ENCODE results near the gene SDF4. TPM values are rescaled to one million over a fixed set of nuclear protein-coding genes. Genes with fewer than 3 reads are reported as not detected.

Gene SDF4
- total RNA-seq, 1 experiment from 2014 or later = 128 TPM

GRCh38 chr1:1206376-1206965 is 25.3 kb downstream of the SDF4 start, which contains the start of gene TNFRSF18:
TSS of gene TNFRSF18 (minus strand) at chr1:1206592. CDS start at chr1:1206571, 21 bp downstream.
- Mint-ChIP-seq H3K9me3 (ENCODE audit: low read depth, unreplicated experiment) (no peaks in the 10 kb centered on the region), H3K4me1 (ENCODE audit: low read depth, unreplicated experiment) (peaks cover 8% of the 10 kb centered on the region), H3K27ac (ENCODE audit: unreplicated experiment) (no peak within 1 kb of the TSS), H3K36me3 (ENCODE audit: insufficient read depth, unreplicated experiment) (no peaks in the 10 kb centered on the region), H3K27me3 (ENCODE audit: unreplicated experiment) (peaks cover 25% of the 10 kb centered on the region), H3K4me3 (ENCODE audit: low read depth, unreplicated experiment) (peak within 1 kb of the TSS; percentile 45)
- CTCF ChIA-PET = no interaction called here
- DNase-seq = peak; percentile 47
- intact Hi-C loops (cut with micrococcal nuclease; ENCODE audit: unreplicated experiment) = no loop called here
- no TSS peak for BruUV-seq (replicated peaks)
- no peak for TF ChIP-seq CTCF (IDR thresholded peaks at IDR 0.05; ENCODE audit: unreplicated experiment)

DNA sequence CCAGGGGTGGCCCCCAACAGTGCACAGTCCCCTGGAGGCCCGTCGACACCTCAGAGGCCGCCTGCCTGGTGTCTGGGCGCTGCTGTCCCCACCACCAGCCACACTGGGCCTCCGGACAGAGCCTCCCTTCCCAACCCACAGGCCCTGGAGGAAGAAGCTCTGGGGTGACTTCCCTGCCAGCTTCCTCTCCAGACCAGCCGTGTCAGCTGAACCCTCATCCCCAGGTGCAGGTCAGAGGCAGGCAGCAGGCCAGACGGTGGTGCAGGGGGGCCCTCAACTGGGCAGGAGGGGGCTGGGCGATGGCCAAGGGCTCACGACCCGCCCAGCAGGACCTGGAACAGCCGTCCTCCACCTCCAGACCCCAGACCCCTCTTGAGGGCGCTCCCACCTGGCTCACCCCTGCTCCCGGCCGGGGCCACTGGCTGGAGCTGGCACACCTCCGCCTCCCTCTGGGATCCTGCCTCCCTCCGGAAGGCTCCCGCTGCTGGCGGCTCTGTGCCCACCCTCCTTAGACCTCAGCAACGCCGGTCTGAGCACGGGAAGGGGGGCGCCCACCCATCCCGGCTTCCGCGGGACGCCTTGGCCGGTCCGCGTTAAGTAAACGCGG is 25.9 kb downstream of the SDF4 start:
- Mint-ChIP-seq H3K27me3 (ENCODE audit: unreplicated experiment) (peaks cover 25% of the 10 kb centered on the region), H3K4me3 (ENCODE audit: low read depth, unreplicated experiment) (peak overlapping the region; percentile 45), H3K9me3 (ENCODE audit: low read depth, unreplicated experiment) (no peaks in the 10 kb centered on the region), H3K36me3 (ENCODE audit: insufficient read depth, unreplicated experiment) (no peaks in the 10 kb centered on the region), H3K4me1 (ENCODE audit: low read depth, unreplicated experiment) (peaks cover 8% of the 10 kb centered on the region), H3K27ac (ENCODE audit: unreplicated experiment) (no peak overlapping the region)
- no TSS peak for BruUV-seq (replicated peaks)
- DNase-seq = no peak
- CTCF ChIA-PET = no interaction called here
- no peak for TF ChIP-seq CTCF (IDR thresholded peaks at IDR 0.05; ENCODE audit: unreplicated experiment)
- intact Hi-C loops (cut with micrococcal nuclease; ENCODE audit: unreplicated experiment) = no loop called here

DNA sequence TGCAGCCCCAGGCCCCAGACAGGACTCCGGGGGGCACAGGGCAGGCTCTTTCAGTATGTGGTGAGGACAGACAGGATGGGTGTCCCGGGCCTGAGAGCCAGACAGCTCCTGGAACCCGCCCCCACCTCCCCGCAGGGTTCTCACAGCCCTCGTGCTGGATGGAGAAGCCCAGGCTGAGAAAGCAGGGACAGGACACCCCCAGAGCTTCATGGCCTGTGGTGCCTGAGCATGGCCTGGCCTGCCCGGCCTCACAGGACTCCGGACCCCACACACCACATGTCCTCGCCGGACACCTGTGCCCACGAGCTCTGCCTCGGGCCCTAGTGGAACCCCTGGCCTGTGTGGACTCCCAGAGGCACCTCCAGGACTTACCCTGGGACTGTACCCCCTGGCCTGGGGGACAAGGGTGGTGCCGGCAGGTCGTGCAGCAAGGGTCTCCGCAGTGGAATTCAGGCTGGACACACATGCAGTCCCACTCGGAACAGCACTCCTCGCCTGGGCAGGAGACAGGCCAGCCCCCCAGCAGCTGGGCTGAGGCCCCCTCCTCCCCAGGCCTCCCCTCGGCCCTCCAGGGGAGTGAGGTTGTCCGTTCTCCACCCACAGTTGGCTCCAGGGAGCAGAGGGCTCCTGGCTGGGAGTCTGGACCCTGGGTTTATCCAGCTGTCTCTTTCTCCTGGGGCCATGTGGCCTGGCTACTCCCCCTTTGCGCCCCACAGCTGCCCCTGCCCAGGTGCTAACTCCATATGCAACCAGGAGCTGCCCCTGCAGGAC is 26.6 kb downstream of the SDF4 start:
- Mint-ChIP-seq H3K4me3 (ENCODE audit: low read depth, unreplicated experiment) (no peak overlapping the region), H3K27me3 (ENCODE audit: unreplicated experiment) (peaks cover 25% of the 10 kb centered on the region), H3K4me1 (ENCODE audit: low read depth, unreplicated experiment) (peaks cover 8% of the 10 kb centered on the region), H3K36me3 (ENCODE audit: insufficient read depth, unreplicated experiment) (no peaks in the 10 kb centered on the region), H3K9me3 (ENCODE audit: low read depth, unreplicated experiment) (no peaks in the 10 kb centered on the region), H3K27ac (ENCODE audit: unreplicated experiment) (no peak overlapping the region)
- intact Hi-C loops (cut with micrococcal nuclease; ENCODE audit: unreplicated experiment) = no loop called here
- BruUV-seq (replicated peaks) = no TSS peak
- DNase-seq = no peak
- TF ChIP-seq CTCF (IDR thresholded peaks at IDR 0.05; ENCODE audit: unreplicated experiment) = no peak
- CTCF ChIA-PET = interaction anchor here (0.6 kb wide), 2 partner anchors 17 to 77 kb away, joined by 3 to 5 read pairs; no protein-coding TSS in a partner anchor

GRCh38 chr1:1204425-1204920 is 27.3 kb downstream of the SDF4 start:
- Mint-ChIP-seq H3K36me3 (ENCODE audit: insufficient read depth, unreplicated experiment) (no peaks in the 10 kb centered on the region), H3K27me3 (ENCODE audit: unreplicated experiment) (peaks cover 25% of the 10 kb centered on the region), H3K9me3 (ENCODE audit: low read depth, unreplicated experiment) (no peaks in the 10 kb centered on the region), H3K4me1 (ENCODE audit: low read depth, unreplicated experiment) (peaks cover 8% of the 10 kb centered on the region), H3K4me3 (ENCODE audit: low read depth, unreplicated experiment) (no peak overlapping the region), H3K27ac (ENCODE audit: unreplicated experiment) (no peak overlapping the region)
- BruUV-seq (replicated peaks) = no TSS peak
- intact Hi-C loops (cut with micrococcal nuclease; ENCODE audit: unreplicated experiment) = no loop called here
- no peak for DNase-seq
- CTCF ChIA-PET = interaction anchor here (0.6 kb wide), 1 partner anchor 17 kb away, joined by 3 read pairs; no protein-coding TSS in a partner anchor
- TF ChIP-seq CTCF (IDR thresholded peaks at IDR 0.05; ENCODE audit: unreplicated experiment) = no peak
